GM19043 (cell line): Measurements from ENCODE around the gene TNFRSF11A.

Experiments used
- ATAC-seq: cut with Tn5 transposase; IDR thresholded peaks from one replicate; pipeline ENCODE4 v1.9.1; 2021; ENCODE audit warnings: low read depth; ENCODE audit not compliant: unreplicated experiment

Gene TNFRSF11A

DNA sequence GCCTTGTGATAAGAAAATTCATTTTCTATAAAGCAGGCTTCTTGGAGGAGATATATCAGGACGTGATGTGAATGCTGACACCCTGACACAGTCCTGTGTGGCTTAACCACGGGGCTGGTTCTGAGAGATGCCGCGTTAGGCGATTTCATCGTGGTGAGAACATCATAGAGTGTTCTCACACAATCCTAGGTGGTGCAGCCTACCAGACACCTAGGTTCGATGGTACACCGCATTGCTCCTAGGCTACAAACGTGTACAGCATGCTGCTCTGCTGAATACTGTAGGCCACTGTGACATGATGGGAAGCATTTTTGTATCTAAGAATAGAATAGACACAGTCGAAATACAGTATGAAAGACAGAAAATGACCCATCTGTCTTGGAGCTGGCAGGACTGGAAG is 82.5 kb downstream of the TNFRSF11A start:
- ATAC-seq = no peak

DNA sequence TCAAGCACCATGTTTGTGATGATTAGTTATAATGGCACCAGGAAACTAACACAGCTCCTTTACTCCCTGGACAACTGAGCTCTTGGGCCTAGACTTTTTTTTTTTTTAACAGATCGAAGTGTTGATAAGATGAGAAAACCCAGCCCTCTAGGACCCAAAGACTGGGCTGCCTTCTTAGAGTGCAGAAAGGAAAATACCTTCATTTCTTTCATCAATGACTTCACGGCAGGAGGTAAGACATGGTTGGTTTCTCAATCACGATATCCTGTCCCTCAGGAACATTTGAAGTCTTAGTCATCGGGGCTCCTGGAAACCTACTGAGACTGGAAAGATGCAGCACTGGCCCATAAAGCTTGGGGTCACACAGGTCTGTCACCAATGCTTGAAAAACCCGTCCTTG is 84.7 kb downstream of the TNFRSF11A start:
- ATAC-seq = no peak

DNA sequence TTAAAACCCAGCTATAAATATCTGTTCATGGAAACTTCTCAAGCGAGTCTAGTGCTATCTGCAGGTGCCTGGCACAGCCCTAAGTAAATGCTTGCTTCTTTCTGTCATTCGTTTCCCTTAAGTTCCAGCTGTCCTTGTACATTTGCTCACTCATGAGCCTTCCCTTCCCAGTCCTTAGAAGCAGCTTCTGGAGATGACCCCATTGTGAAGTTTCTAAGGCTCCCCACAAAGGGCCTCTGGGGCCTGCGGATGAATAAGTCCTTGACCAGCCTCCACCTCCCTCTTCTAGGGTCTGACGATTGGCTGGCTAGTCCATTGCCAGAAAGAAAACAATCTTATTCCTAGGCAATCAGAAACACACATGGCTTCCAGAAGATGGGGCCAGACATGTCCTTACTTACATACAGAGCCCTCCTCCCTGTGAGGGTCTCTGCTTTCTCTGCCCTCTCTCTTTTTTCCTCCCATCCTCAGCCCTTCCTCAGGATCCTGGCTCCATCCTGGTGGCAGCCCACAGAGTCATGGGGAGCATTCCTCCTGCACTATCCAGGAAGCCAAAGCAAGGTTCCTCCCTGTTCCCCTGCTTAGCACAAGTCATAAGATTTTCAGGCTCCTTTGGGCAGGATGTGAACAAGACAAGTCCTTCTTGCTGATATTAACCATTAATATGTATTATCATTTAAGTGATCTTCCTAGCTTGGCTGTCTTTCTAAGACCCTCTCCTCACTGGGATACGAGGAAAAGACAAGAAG is 87.3 kb downstream of the TNFRSF11A start:
- ATAC-seq = no peak

DNA sequence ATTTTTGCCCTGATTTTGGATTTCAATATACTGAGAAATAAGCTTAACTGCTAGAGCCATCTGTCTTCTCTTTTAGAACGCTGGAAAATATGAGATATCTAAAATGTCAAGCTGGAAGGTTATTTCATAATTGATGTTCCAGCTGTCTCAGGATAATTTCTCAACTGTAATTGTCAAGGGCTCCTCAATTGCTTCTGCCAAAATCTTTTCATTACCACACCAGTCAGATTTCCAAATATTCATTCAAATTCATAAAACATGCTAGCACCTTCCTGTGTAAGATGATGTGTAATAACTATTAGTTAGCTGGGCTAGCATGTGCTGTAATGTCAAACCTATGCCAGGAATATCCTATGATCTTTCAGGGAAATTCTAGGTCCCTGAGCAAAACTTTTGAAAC is 88.1 kb downstream of the TNFRSF11A start:
- ATAC-seq = no peak

DNA sequence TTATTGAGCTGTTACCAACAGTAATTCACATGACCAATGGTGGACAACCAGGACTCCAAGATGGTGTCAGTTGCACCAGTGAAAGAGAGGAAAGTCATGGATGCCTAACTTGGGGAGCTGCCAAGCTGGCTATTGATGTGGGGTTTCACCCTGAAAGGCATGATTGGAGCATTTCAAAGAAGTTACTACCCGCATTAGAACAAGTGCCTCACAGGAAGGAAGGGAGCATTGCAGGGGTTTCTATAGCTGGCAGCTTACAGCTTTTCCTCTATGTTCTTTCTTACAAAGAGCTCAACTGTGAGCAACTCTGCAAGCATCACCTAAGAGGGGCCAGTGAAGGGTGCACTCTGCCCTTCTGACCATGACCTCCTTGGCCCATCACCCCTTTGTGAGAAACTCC is 93.1 kb downstream of the TNFRSF11A start:
- no peak for ATAC-seq

DNA sequence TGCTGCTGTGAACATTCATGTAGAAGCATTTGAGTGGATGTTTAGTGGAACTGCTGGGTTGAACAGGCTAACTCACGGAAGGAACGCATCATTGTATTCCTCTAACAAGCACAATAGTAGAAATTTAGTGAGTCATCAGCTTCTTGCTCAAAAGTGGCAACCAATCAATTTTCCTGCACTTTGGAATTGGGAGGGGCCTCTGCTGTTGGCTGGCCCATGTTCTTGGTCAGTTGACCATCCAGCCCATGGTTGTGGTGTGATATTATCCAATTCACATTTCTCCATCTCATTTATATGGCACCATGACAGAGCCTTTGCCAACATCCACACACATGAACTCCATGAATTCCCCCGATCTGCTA is 95.0 kb downstream of the TNFRSF11A start:
- ATAC-seq = no peak

DNA sequence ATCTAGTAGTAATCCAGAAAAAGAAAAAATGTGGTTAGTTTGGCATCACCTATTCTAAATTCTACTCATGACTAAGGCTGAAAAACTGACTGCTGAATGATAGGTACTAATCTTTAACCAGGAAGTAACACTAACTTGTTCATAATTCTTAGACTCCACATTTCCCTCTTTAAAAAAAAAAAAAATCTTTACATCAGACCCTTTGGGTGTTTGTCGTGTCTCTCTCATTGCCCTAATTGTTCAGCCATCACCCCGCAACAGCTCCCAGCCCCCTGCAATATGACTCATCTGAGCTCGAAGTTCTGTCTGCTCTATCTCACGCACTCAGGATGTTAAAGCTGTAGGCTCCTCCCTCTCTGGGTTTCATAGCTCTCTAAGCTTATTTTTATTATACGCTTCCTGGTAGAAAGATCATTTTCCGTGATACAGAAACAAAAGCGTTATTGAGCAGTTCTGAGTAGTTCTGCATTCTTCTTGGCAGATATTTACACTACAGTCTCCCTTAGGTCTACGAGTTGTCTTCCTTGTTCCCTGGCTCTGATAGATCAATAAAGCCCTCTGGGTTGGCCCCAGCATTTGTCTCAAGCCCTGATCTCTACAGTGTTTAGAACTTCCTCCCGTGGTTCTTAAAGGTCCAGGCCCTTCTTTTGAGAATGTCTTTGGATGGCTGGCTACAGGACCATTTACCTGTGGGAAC is 95.6 kb downstream of the TNFRSF11A start:
- ATAC-seq = peak; percentile 94

DNA sequence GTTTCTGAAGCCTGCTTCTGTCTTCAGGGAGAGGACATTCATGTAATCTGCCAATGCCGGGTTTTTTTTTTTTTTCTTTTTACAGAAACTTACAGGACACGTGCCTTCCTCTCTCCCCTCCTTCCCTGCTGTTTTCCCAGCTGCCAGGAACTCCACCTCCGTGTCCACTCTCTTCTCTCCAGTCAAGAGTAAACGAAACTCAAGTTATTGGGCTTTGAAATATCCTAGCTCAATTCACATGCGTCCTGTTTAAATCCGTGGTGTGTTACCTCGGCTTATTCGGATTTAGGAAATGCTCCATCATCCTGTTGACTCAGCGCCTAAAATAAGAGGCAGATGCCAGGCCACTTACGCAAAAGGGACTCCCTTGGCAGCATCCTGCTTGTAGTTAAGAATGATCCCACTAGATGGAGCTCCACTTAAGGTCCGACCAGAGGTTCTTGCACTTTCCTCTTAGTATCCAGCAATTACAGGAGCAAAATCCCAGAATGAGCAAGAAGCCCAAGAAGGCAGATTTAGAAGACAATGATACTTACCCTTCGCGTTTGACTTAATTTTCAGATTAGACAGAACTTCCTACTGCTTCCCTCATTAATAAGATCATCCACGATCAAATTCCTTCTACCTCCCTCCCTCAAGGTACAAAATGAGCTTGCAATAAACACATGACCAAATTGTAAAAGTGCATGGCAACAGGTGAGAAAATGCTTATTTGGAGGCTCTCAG is 100.5 kb downstream of the TNFRSF11A start:
- no peak for ATAC-seq

DNA sequence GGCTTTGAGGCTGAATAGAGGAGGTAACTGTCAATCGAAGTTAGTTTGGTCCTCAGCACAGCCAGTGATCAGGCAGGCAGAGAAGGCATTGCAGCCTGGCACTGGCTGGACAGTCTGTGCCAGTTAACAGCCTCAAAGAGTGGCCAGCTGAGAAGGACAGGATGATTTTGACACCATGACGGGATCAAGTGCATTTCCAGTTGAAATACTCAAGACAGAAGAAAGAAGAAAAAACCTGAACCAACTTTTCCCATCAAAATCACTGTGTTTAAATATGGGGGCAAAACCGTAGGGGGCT is 101.0 kb downstream of the TNFRSF11A start:
- ATAC-seq = no peak

DNA sequence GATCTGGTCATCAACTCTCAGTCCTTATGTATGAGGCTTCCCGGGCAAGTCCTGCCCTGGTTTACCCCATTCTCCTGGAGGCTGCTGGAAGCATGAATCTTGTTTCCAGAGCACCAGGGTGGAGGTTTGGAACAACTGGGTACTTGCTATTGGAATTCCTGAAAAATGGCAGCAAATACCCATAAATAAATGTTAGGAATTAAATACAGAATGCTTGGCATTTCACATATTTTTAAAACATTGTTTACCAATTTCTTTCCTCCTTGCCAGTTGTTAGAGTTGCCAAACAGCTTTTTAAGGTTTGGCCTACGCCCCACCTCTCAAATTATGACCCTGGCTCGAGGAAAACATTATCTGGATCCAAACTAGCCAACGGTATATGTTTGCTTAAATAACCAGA is 107.1 kb downstream of the TNFRSF11A start:
- no peak for ATAC-seq

DNA sequence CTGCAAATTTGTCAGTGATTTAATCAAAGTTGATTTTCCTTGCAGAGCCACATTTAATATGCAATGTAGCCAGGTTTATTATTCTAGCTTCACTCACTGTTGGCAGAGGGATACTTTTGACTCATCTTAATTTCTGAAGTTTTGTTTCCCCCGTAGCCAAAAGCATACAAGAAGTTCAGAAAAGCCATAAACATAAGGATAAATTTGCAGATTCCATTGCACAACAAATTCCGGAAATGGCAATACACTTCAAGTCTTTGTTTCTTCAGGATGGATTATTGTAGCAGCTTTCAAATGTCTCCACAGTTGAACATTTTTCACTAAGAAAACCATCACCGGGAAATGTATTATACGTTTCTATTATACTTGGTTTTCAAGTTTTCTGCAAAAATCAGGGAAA is 109.7 kb downstream of the TNFRSF11A start:
- ATAC-seq = no peak

DNA sequence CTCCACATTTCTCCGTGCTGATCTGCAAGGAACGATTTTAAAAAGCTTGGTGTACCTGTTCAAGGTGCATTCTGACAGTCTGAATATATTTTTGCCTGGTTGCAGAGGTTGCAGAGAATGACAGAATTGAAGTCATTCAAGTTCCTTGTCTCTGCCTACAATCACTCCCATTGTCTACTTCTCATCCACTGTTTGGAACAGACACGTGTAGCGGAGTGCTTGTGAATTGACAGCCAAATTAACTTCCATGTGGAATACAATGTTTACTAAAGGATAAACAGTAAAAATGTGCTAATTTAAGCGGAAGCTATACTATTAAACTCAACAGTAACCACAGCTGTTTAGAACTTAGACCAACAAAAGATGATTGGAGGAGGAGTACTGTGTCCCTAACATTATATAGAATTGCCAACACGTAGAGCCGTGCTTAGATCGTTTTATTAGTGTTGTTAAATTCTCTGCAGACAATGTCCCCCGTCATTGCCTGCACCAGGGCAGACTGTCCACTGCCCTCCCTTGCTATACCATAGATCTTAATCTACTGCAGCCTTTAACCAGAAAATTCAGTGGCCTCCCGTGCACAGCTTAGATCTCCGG is 110.4 kb downstream of the TNFRSF11A start:
- no peak for ATAC-seq

DNA sequence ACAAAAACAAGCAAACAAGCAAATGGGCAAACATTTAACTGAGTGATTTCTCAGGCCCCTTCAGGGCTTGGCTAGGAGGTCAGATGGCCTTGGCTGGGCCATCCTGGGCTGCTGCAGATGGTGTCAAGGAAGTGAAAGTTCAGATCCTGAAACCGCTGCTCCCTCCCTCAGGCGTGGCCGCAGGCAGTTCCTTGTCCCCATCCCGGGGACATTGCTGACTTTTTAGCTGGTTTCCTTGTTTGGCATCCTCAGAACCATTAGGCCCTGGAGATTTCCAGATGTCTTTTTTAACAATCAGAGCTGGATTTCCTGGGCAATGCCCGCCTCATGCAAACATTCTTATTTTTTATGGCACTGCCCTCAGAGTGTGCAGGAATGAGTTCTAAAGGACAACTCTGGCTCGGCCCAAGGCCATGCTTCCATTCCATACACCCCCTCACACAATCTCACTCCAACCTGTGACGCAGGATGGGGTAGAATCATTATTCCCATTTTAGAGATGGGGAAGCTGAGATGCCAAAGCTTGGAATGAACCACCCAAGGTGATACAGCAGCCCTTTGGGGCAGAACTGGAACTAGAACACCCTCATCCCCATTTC is 111.6 kb downstream of the TNFRSF11A start:
- no peak for ATAC-seq

DNA sequence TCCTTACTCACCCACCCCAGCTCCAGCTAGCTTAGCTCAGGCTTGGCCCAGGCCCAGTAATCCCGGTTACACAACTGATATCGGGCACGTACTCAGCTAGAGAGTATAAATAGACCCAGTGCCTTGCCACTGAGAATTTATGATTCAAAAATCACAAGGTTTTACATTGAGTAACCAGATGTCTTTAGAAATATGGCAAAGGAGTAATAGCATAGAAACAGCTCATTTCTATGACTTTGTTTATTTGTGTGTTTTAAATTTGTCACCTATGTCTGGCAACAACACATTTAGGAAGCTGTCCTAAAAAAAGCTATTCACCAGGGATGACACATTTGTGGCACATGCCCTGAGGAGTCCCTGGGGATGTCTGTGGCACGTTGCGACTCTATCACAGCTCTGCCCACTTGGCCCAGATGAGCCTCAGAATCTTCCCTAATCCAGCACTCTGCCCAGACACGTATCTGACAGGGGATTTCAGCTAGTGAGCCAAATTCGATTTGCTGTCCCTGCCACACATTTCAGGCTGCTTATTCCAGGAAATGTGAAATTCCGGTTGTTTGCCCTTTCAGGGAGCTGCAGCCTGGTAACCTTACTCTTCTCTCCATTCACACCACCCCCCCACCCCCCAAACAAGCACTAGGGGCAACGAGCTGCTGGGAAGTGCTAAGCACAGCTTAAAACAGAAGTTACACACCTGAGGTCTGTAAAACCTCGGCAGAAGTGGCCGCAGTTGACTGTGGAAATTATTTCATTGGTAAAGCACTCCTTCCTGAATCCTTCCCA is 112.3 kb downstream of the TNFRSF11A start:
- ATAC-seq = no peak

DNA sequence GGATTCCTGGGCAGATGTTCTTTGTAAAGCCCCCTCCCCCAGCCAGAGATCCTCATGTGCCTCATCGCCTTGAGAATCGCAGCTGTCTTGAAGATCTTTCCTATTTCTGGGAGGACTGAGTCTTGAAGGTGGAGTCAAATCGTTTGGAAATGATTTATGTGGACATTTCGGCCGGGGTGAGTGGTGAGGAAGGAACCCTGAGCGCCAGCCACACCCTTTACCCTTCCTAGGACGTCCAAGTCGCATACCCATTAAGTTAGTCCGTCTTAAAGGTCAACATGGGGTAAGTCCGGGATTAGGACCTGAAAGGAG is 112.9 kb downstream of the TNFRSF11A start:
- no peak for ATAC-seq

DNA sequence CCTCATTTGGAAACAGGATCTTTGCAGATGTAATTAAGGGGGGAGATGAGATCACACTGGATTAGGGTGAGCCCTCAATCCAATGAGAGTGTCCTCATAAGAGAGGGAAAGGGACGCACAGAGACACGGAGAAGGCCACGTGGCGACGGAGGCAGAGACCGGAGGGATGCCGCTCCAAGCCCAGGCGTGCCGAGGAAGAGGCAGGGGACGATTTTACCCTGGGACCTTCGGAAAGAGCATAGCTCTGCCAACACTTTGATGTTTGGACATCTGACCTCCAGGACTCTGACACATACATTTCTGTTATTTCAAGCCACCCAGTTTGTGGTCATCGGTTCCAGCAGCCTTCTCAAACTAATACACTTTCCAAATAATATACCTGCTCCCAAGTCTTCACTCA is 113.3 kb downstream of the TNFRSF11A start:
- no peak for ATAC-seq

DNA sequence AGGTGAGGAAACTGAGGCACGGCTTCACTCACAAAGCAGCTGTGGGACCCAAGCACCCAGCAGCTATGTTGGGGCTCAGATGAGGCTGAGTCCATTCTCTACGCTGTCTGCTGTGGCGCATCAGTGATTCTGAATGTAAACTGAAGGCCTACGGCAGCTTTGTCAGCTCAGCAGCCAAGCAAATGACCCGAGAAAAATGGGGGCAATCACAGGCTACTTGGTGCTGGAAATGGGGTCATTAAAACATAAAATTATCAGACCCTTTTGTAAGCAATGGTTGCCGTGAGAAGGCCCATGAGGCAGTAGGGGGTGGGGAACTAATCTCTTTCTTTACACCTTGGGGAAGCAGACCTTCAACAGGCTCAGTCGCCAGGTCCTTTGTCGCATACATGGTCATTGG is 113.8 kb downstream of the TNFRSF11A start:
- ATAC-seq = no peak
